GM12878 (cell line): Measurements from ENCODE around the gene CDKL1. TPM values are rescaled to one million over a fixed set of nuclear protein-coding genes. Genes with fewer than 3 reads are reported as not detected.

Experiments
- ATAC-seq: fragments of 200-7000 bp; cut with Tn5 transposase; 3 replicates; pipeline ENCODE4 v1.9.1; 2020; ENCODE audit warnings: mild to moderate bottlenecking, moderate library complexity
- BruUV-seq: library from RNA; stranded (reverse); fragments of 400-500 nt; replicated peaks from 2 replicates; lab custom pipeline; 2021; lab: Mats Ljungman, UMichigan
- CTCF ChIA-PET: fragments of 300-600 bp; sonication (Branson Sonifier 250); formaldehyde crosslinking; extraction: SDS; loops from one replicate; lab custom pipeline; 2021; ENCODE audit warnings: inconsistent platforms; lab: Yijun Ruan, JAX
- POLR2A ChIA-PET: fragments of 350-600 bp; formaldehyde crosslinking; extraction: SDS; loops from one replicate; lab custom pipeline; 2021; ENCODE audit warnings: inconsistent platforms; lab: Charles Lee
- RAD21 ChIA-PET: fragments of 300-600 bp; sonication (Branson Sonifier 250); formaldehyde crosslinking; loops from one replicate; lab custom pipeline; 2023; ENCODE audit warnings: antibody characterized with exemption; ENCODE audit not compliant: unreplicated experiment; lab: Charles Lee
- SMC1A ChIA-PET: fragments of 300-600 bp; sonication (Branson Sonifier 250); formaldehyde crosslinking; loops from one replicate; lab custom pipeline; 2023; ENCODE audit not compliant: unreplicated experiment, uncharacterized antibody; lab: Charles Lee
- DNase-seq: peaks from one replicate; pipeline ENCODE4 v3.0.0-alpha.2; 2011; ENCODE audit warnings: low read depth, low spot score
- FAIRE-seq: peaks from 3 replicates; lab custom pipeline; 2011; peaks lifted over from hg19 to GRCh38; lab: Jason Lieb, UNC
- H2AFZ ChIP-seq: 2 replicates; pipeline ENCODE4 v1.6.0; 2011; ENCODE audit warnings: low read depth, low read length, control low read depth; ENCODE audit not compliant: control insufficient read depth
- H3K27ac ChIP-seq: 2 replicates; pipeline ENCODE4 v1.5.1; 2011; ENCODE audit warnings: control low read depth; ENCODE audit not compliant: control insufficient read depth, insufficient read depth
- H3K27me3 ChIP-seq, 2 experiments: replicated peaks in 1 of 2; 2 replicates each; pipeline versions ENCODE4 v1.6.0 to v1.6.1; 2011; ENCODE audit warnings: low read length in 1 of 2; ENCODE audit not compliant: control insufficient read depth in 2 of 2, insufficient read depth in 2 of 2
- H3K36me3 ChIP-seq, 2 experiments: 2 replicates each; pipeline ENCODE4 v1.5.1; 2011; ENCODE audit warnings: low read length in 1 of 2; ENCODE audit not compliant: control insufficient read depth in 2 of 2, insufficient read depth in 2 of 2
- H3K4me1 ChIP-seq: 2 replicates; pipeline ENCODE4 v1.6.1; 2011; ENCODE audit warnings: mild to moderate bottlenecking, low read length, moderate library complexity, mixed read lengths; ENCODE audit not compliant: control insufficient read depth, insufficient read depth
- H3K4me2 ChIP-seq: 2 replicates; pipeline ENCODE4 v1.6.0; 2011; ENCODE audit warnings: control low read depth; ENCODE audit not compliant: control insufficient read depth, insufficient read depth
- H3K4me3 ChIP-seq: fragments of 200-600 bp; sonication (generic); 2 replicates; pipeline ENCODE4 v1.5.1; 2016
- H3K79me2 ChIP-seq: 2 replicates; pipeline ENCODE4 v1.6.0; 2011; ENCODE audit warnings: low read length; ENCODE audit not compliant: control insufficient read depth, insufficient read depth
- H3K9ac ChIP-seq: 2 replicates; pipeline ENCODE4 v1.8.0; 2011; ENCODE audit warnings: low read length, control low read depth, mixed read lengths; ENCODE audit not compliant: control insufficient read depth, insufficient read depth
- H3K9me3 ChIP-seq: replicated peaks from 3 replicates; pipeline ENCODE4 v1.5.1; 2011; ENCODE audit warnings: mild to moderate bottlenecking, low read length; ENCODE audit not compliant: control insufficient read depth, insufficient read depth
- H4K20me1 ChIP-seq: 2 replicates; pipeline ENCODE4 v1.6.0; 2011; ENCODE audit not compliant: control insufficient read depth, insufficient read depth
- ATF7 ChIP-seq: fragments of 450-650 bp; IDR thresholded peaks from 2 replicates; pipeline ENCODE4 v1.6.1; 2016; ENCODE audit warnings: low read depth, mild to moderate bottlenecking
- EP300 ChIP-seq, 2 experiments: fragments of 150-350 bp in 1 of 2; IDR thresholded peaks; 2 replicates each; pipeline ENCODE4 v1.6.1; 2011 to 2012; ENCODE audit warnings: low read depth in 2 of 2, low read length in 2 of 2, borderline replicate concordance in 1 of 2, improper control_type of control experiment in 1 of 2, inconsistent platforms in 1 of 2; ENCODE audit not compliant: control insufficient read depth in 1 of 2
- ESRRA ChIP-seq: IDR thresholded peaks from 2 replicates; pipeline ENCODE4 v1.6.1; 2012; ENCODE audit warnings: mild to moderate bottlenecking, low read length, improper control_type of control experiment
- EZH2 ChIP-seq: IDR thresholded peaks from 2 replicates; pipeline ENCODE4 v1.6.1; 2012; ENCODE audit warnings: low read depth, mild to moderate bottlenecking, control low read depth, inconsistent platforms, low read length, borderline replicate concordance; ENCODE audit not compliant: control insufficient read depth
- JUND ChIP-seq: IDR thresholded peaks from 2 replicates; pipeline ENCODE4 v1.6.1; 2012; ENCODE audit warnings: low read depth, mild to moderate bottlenecking, low read length, improper control_type of control experiment, moderate library complexity
- LARP7 ChIP-seq: fragments of 450-650 bp; IDR thresholded peaks from 2 replicates; pipeline ENCODE4 v1.6.1; 2017; ENCODE audit warnings: mild to moderate bottlenecking
- NFXL1 ChIP-seq: fragments of 450-650 bp; IDR thresholded peaks from 2 replicates; pipeline ENCODE4 v1.6.1; 2017; ENCODE audit warnings: antibody characterized with exemption, mild to moderate bottlenecking, borderline replicate concordance
- RAD21 ChIP-seq: IDR thresholded peaks from 2 replicates; pipeline ENCODE4 v1.6.1; 2011; ENCODE audit warnings: mild to moderate bottlenecking, low read depth, low read length, moderate library complexity; ENCODE audit not compliant: insufficient read depth
- RBBP5 ChIP-seq: fragments of 200-600 bp; sonication (generic); conservative IDR thresholded peaks from 2 replicates; pipeline ENCODE4 v1.6.1; 2016
- TARDBP ChIP-seq: IDR thresholded peaks from 2 replicates; pipeline ENCODE4 v1.6.1; 2016; ENCODE audit warnings: borderline replicate concordance
- TBL1XR1 ChIP-seq: IDR thresholded peaks from 2 replicates; pipeline ENCODE4 v1.6.1; 2012; ENCODE audit warnings: low read depth, low read length, improper control_type of control experiment
- USF2 ChIP-seq: IDR thresholded peaks from 2 replicates; pipeline ENCODE4 v1.6.1; 2011; ENCODE audit warnings: low read depth, low read length, improper control_type of control experiment, borderline replicate concordance
- ZBTB11 ChIP-seq: fragments of 450-650 bp; formaldehyde crosslinking; IDR thresholded peaks from 2 replicates; pipeline ENCODE4 v1.5.0; 2022; ENCODE audit warnings: mild to moderate bottlenecking, missing genetic modification characterization
- ZNF217 ChIP-seq: fragments of 450-650 bp; IDR thresholded peaks from 2 replicates; pipeline ENCODE4 v1.6.1; 2017; ENCODE audit warnings: antibody characterized with exemption, mild to moderate bottlenecking
- ZNF384 ChIP-seq: IDR thresholded peaks from 2 replicates; pipeline ENCODE4 v1.6.1; 2012; ENCODE audit warnings: low read depth, mild to moderate bottlenecking, low read length, improper control_type of control experiment, borderline replicate concordance
- in situ Hi-C: fragments of 300-500 bp; cut with MboI; formaldehyde crosslinking; loops from 9 replicates; pipeline ENCODE4 v1.14.3; 2018; ENCODE audit warnings: mixed read lengths
- intact Hi-C: fragments of 100-400 bp; cut with micrococcal nuclease; formaldehyde crosslinking; loops from one replicate; pipeline ENCODE4 v1.14.2; 2022; ENCODE audit not compliant: unreplicated experiment
- polyA plus RNA-seq, 11 experiments: library from polyadenylated mRNA; depleted of rRNA in 4 of 11; unstranded in 6 of 11; stranded (reverse) in 5 of 11; fragments of >200 nt; fragmentation: Nextera tagmentation in 4 of 11; fragmentation: Illumina TruSeq in 1 of 11; extraction: Ambion mirVana in 4 of 11; extraction: Trizol in 1 of 11; gene quantifications; 1 replicate in 1 of 11; 2 replicates in 10 of 11; pipeline versions ENCODE4 v1.2.1 to v1.2.3, GENCODE V29; 2011 to 2016; ENCODE audit warnings: inconsistent platforms in 2 of 11, missing spikeins in 2 of 11, low read depth in 1 of 11
- total RNA-seq, 4 experiments: library from RNA; depleted of rRNA in 3 of 4; stranded (reverse); fragments of >200 nt in 3 of 4; fragmentation: Illumina TruSeq in 1 of 4; extraction: Trizol in 1 of 4; gene quantifications; 2 replicates each; pipeline versions ENCODE4 v1.2.1 to v1.2.3, GENCODE V29; 2013 to 2021

CDKL1 gene
- total and polyA plus RNA-seq, 10 of the 15 experiments (the other 5 are each of a cell fraction or from before 2014, with no cell fraction given): 9.0 to 19.0 (median 11.1) TPM

- no peak for TF ChIP-seq ATF7
- TF ChIP-seq ZNF217: no peak
- TF ChIP-seq EZH2: no peak
- no peak for TF ChIP-seq ZBTB11 (CRISPR knock-in tag)
- no peak for TF ChIP-seq ESRRA
- no peak for TF ChIP-seq EP300 (IDR thresholded peaks at IDR 0.05; ENCODE audit: borderline replicate concordance in 1 of 2, control insufficient read depth in 1 of 2, low read depth in 2 of 2, low read length in 2 of 2)
- TF ChIP-seq TARDBP: no peak
- TF ChIP-seq RAD21: no peak
- TF ChIP-seq JUND: no peak
- TF ChIP-seq LARP7: no peak
- no peak for TF ChIP-seq TBL1XR1
These were observed 45.7 kb downstream of the CDKL1 start (continued) for GRCh38 chr14:50350975-50351374.

GRCh38 chr14:50348933-50349332 lies 47.7 kb downstream of the CDKL1 start:
- Histone ChIP-seq H3K9ac (no peak overlapping the region), H3K9me3 (no peaks in the 10 kb centered on the region), H4K20me1 (no peaks in the 10 kb centered on the region), H3K27ac (no peak overlapping the region), H3K36me3 (no peaks in the 10 kb centered on the region; a peak in 1 of 4 replicates), H3K79me2 (no peaks in the 10 kb centered on the region), H3K27me3 (no peaks in the 10 kb centered on the region), H2AFZ (no peak overlapping the region), H3K4me3 (no peak overlapping the region), H3K4me2 (no peak overlapping the region), H3K4me1 (no peaks in the 10 kb centered on the region)
- POLR2A ChIA-PET: interaction anchor here (0.5 kb wide), 1 partner anchor 102 kb away, joined by 4 read pairs; no protein-coding TSS in a partner anchor
- RAD21 ChIA-PET: no interaction called here
- FAIRE-seq (no peak), ATAC-seq (no peak), DNase-seq (no peak)
- intact Hi-C loops: loop anchor here (10.0 kb wide), 1 partner anchor 416 kb away; no protein-coding TSS in a partner anchor
- SMC1A ChIA-PET: interaction anchor here (0.9 kb wide), 1 partner anchor 9 kb away, joined by 3 read pairs; no protein-coding TSS in a partner anchor
- no peak for TF ChIP-seq ZNF384
- TF ChIP-seq USF2: no peak
- no peak for TF ChIP-seq RBBP5
- TF ChIP-seq NFXL1: no peak
- BruUV-seq: no TSS peak
- CTCF ChIA-PET: interaction anchor here (0.8 to 2.1 kb wide), 4 partner anchors 8 to 48 kb away, joined by 3 to 6 read pairs (median 3); partner anchors contain the start of gene CDKL1
- in situ Hi-C loops: no loop called here
